IMR-90 (cell line): ENCODE data around the gene GNAT2. TPM values are rescaled to one million over a fixed set of nuclear protein-coding genes. Genes with fewer than 3 reads are reported as not detected.

Experiments
- ATAC-seq: fragments of 200-7000 bp; cut with Tn5 transposase; 2 replicates; pipeline ENCODE4 v1.9.1; 2020; ENCODE audit warnings: low read depth, mild to moderate bottlenecking, moderate library complexity
- BruUV-seq: library from RNA; stranded (reverse); fragments of 400-500 nt; replicated peaks from 2 replicates; lab custom pipeline; 2021; lab: Mats Ljungman, UMichigan
- CTCF ChIA-PET: fragments of 300-600 bp; formaldehyde crosslinking; extraction: SDS; loops from one replicate; lab custom pipeline; 2021; ENCODE audit warnings: antibody characterized with exemption; lab: Yijun Ruan, JAX
- POLR2A ChIA-PET: fragments of 300-600 bp; sonication (Branson Sonifier 250); formaldehyde crosslinking; loops from one replicate; lab custom pipeline; 2022; ENCODE audit warnings: antibody characterized with exemption; ENCODE audit not compliant: unreplicated experiment; lab: Charles Lee
- DNase-seq: peaks from one replicate; pipeline ENCODE4 v3.0.0; 2013
- H2AFZ ChIP-seq: replicated peaks from 2 replicates; pipeline ENCODE3; 2013; ENCODE audit warnings: low read length, mild to moderate bottlenecking; ENCODE audit not compliant: poor library complexity
- H2AK5ac ChIP-seq: 2 replicates; pipeline ENCODE4 v1.6.1; 2013; ENCODE audit warnings: low read depth, low read length, inconsistent platforms
- H2AK9ac ChIP-seq: replicated peaks from 2 replicates; pipeline ENCODE3; 2013; ENCODE audit warnings: mild to moderate bottlenecking, low read depth, low read length, moderate library complexity; ENCODE audit not compliant: poor library complexity
- H2BK120ac ChIP-seq: 2 replicates; pipeline ENCODE4 v1.6.1; 2013; ENCODE audit warnings: low read depth, low read length, inconsistent platforms
- H2BK15ac ChIP-seq: 3 replicates; pipeline ENCODE4 v1.6.1; 2013; ENCODE audit warnings: low read depth, low read length, inconsistent platforms
- H2BK20ac ChIP-seq: 2 replicates; pipeline ENCODE4 v1.6.1; 2013; ENCODE audit warnings: low read depth, mild to moderate bottlenecking, inconsistent platforms, low read length, moderate library complexity
- H2BK5ac ChIP-seq: 2 replicates; pipeline ENCODE4 v1.6.1; 2013; ENCODE audit warnings: mild to moderate bottlenecking, low read depth, low read length, inconsistent platforms; ENCODE audit not compliant: poor library complexity, severe bottlenecking
- H3K14ac ChIP-seq: replicated peaks from 2 replicates; pipeline ENCODE4 v1.6.1; 2013; ENCODE audit warnings: low read depth, low read length, inconsistent platforms
- H3K18ac ChIP-seq: 2 replicates; pipeline ENCODE4 v1.6.1; 2013; ENCODE audit warnings: low read depth, low read length, control low read depth
- H3K23ac ChIP-seq: 2 replicates; pipeline ENCODE4 v1.6.1; 2013; ENCODE audit warnings: low read depth, low read length, inconsistent platforms
- H3K27ac ChIP-seq: 2 replicates; pipeline ENCODE4 v1.5.1; 2013; ENCODE audit warnings: mild to moderate bottlenecking, control low read depth, low read length; ENCODE audit not compliant: insufficient read depth
- H3K27me3 ChIP-seq: 2 replicates; pipeline ENCODE4 v1.6.1; 2013; ENCODE audit warnings: low read length; ENCODE audit not compliant: control insufficient read depth, insufficient read depth
- H3K36me3 ChIP-seq: 2 replicates; pipeline ENCODE4 v1.6.1; 2013; ENCODE audit warnings: low read length, mixed read lengths; ENCODE audit not compliant: control insufficient read depth, insufficient read depth
- H3K4ac ChIP-seq: 2 replicates; pipeline ENCODE4 v1.6.1; 2013; ENCODE audit warnings: low read depth, low read length, inconsistent platforms
- H3K4me1 ChIP-seq: 2 replicates; pipeline ENCODE4 v1.6.1; 2013; ENCODE audit warnings: low read length, mixed read lengths; ENCODE audit not compliant: control insufficient read depth, insufficient read depth
- H3K4me2 ChIP-seq: 2 replicates; pipeline ENCODE4 v1.6.1; 2013; ENCODE audit warnings: low read depth, mild to moderate bottlenecking, control low read depth, low read length, moderate library complexity
- H3K4me3 ChIP-seq: 2 replicates; pipeline ENCODE4 v1.5.1; 2013; ENCODE audit warnings: low read depth, mild to moderate bottlenecking, control low read depth, low read length, moderate library complexity; ENCODE audit not compliant: insufficient read depth
- H3K56ac ChIP-seq: 2 replicates; pipeline ENCODE4 v1.6.1; 2013; ENCODE audit warnings: low read length, inconsistent platforms; ENCODE audit not compliant: insufficient read depth; ENCODE audit errors: extremely low read depth
- H3K79me1 ChIP-seq, 2 experiments: 2 replicates each; pipeline ENCODE4 v1.6.1; 2013; ENCODE audit warnings: low read length in 2 of 2, inconsistent platforms in 1 of 2, low read depth in 1 of 2
- H3K9ac ChIP-seq: 2 replicates; pipeline ENCODE4 v1.6.1; 2013; ENCODE audit warnings: low read depth, low read length, control low read depth
- H3K9me1 ChIP-seq: 2 replicates; pipeline ENCODE4 v1.6.1; 2013; ENCODE audit warnings: low read length, inconsistent platforms; ENCODE audit not compliant: insufficient read depth
- H3K9me3 ChIP-seq: 2 replicates; pipeline ENCODE4 v1.6.1; 2013; ENCODE audit warnings: low read length; ENCODE audit not compliant: control insufficient read depth, insufficient read depth
- H4K20me1 ChIP-seq: 2 replicates; pipeline ENCODE4 v1.6.1; 2013; ENCODE audit warnings: low read length, inconsistent platforms; ENCODE audit not compliant: insufficient read depth
- H4K5ac ChIP-seq: 2 replicates; pipeline ENCODE4 v1.6.1; 2013; ENCODE audit warnings: mild to moderate bottlenecking, low read depth, low read length, control low read depth
- H4K8ac ChIP-seq, 2 experiments: 2 replicates each; pipeline ENCODE4 v1.6.1; 2013; ENCODE audit warnings: low read depth in 2 of 2, low read length in 2 of 2, control low read depth in 1 of 2, inconsistent platforms in 1 of 2
- H4K91ac ChIP-seq: 2 replicates; pipeline ENCODE4 v1.6.1; 2013; ENCODE audit warnings: low read depth, low read length, inconsistent platforms; ENCODE audit not compliant: insufficient read depth
- CEBPB ChIP-seq: IDR thresholded peaks from 2 replicates; pipeline ENCODE4 v1.6.1; 2012; ENCODE audit warnings: low read depth, low read length, improper control_type of control experiment
- CTCF ChIP-seq: conservative IDR thresholded peaks from 2 replicates; pipeline ENCODE4 v1.5.1; 2012; ENCODE audit warnings: mild to moderate bottlenecking, low read depth, low read length, improper control_type of control experiment
- MAFK ChIP-seq: IDR thresholded peaks from 2 replicates; pipeline ENCODE4 v1.6.1; 2012; ENCODE audit warnings: low read depth, low read length, improper control_type of control experiment
- MAZ ChIP-seq: IDR thresholded peaks from 2 replicates; pipeline ENCODE4 v1.6.1; 2012; ENCODE audit warnings: low read depth, mild to moderate bottlenecking, low read length, improper control_type of control experiment, moderate library complexity, borderline replicate concordance
- MXI1 ChIP-seq: IDR thresholded peaks from 2 replicates; pipeline ENCODE4 v1.6.1; 2012; ENCODE audit warnings: low read depth, mild to moderate bottlenecking, low read length, moderate library complexity, borderline replicate concordance
- NFE2L2 ChIP-seq: fragments of 150-350 bp; IDR thresholded peaks from 2 replicates; pipeline ENCODE4 v1.6.1; 2016; ENCODE audit warnings: low read depth, mild to moderate bottlenecking, low read length
- RAD21 ChIP-seq: IDR thresholded peaks from 2 replicates; pipeline ENCODE4 v1.6.1; 2012; ENCODE audit warnings: low read length, improper control_type of control experiment
- RCOR1 ChIP-seq: IDR thresholded peaks from 2 replicates; pipeline ENCODE4 v1.6.1; 2012; ENCODE audit warnings: mild to moderate bottlenecking, low read length, improper control_type of control experiment; ENCODE audit not compliant: insufficient replicate concordance
- RFX5 ChIP-seq: IDR thresholded peaks from 2 replicates; pipeline ENCODE4 v1.8.0; 2012; ENCODE audit warnings: low read depth, mild to moderate bottlenecking, low read length, moderate library complexity
- SMC3 ChIP-seq: fragments of 150-350 bp; IDR thresholded peaks from 2 replicates; pipeline ENCODE4 v1.6.1; 2016; ENCODE audit warnings: low read depth, mild to moderate bottlenecking, antibody characterized with exemption, low read length, moderate library complexity
- USF2 ChIP-seq: fragments of 150-350 bp; IDR thresholded peaks from 2 replicates; pipeline ENCODE4 v1.6.1; 2017; ENCODE audit warnings: mild to moderate bottlenecking, antibody characterized with exemption, low read length, low read depth
- WGBS, 2 experiments: methylation state at CpG; one replicate each; pipeline versions ENCODE4 v1.1.5 to v1.1.7; 2013; ENCODE audit warnings: missing lambda C conversion rate in 2 of 2; ENCODE audit not compliant: insufficient read length in 1 of 2; ENCODE audit errors: extremely low coverage in 2 of 2; 5-methylcytosine and 5-hydroxymethylcytosine counted together
- dilution Hi-C: fragments of 300-500 bp; cut with HindIII; formaldehyde crosslinking; loops from one replicate; pipeline ENCODE4 v1.14.3; 2018; ENCODE audit warnings: low sequenced_read_pairs; ENCODE audit not compliant: unreplicated experiment
- in situ Hi-C: fragments of 300-500 bp; cut with MboI; formaldehyde crosslinking; loops from 3 replicates; pipeline ENCODE4 v1.14.3; 2019; ENCODE audit warnings: low sequenced_read_pairs, inconsistent platforms, mixed read lengths
- intact Hi-C: fragments of 100-400 bp; cut with micrococcal nuclease; formaldehyde crosslinking; loops from 2 replicates; pipeline ENCODE4 v1.10.0; 2022
- polyA plus RNA-seq, 3 experiments: library from polyadenylated mRNA; depleted of rRNA; stranded (reverse); fragments of >200 nt; gene quantifications; 2 replicates each; pipeline ENCODE4 v1.2.3, GENCODE V29; 2012; ENCODE audit warnings: low replicate concordance in 1 of 3
- total RNA-seq: library from RNA; depleted of rRNA; stranded (reverse); fragments of >200 nt; gene quantifications from 2 replicates; pipeline ENCODE4 v1.2.3, GENCODE V29; 2012
- TF ChIP-seq, protein P1 (sequence below): fragments of 150-350 bp; IDR thresholded peaks from 2 replicates; pipeline ENCODE4 v1.6.1; 2016; ENCODE audit warnings: low read depth, mild to moderate bottlenecking, low read length, moderate library complexity, borderline replicate concordance

Gene GNAT2
- total and polyA plus RNA-seq, 2 of the 4 experiments (the other 2 are of a cell fraction) = 0.17 to 0.36 TPM

DNA sequence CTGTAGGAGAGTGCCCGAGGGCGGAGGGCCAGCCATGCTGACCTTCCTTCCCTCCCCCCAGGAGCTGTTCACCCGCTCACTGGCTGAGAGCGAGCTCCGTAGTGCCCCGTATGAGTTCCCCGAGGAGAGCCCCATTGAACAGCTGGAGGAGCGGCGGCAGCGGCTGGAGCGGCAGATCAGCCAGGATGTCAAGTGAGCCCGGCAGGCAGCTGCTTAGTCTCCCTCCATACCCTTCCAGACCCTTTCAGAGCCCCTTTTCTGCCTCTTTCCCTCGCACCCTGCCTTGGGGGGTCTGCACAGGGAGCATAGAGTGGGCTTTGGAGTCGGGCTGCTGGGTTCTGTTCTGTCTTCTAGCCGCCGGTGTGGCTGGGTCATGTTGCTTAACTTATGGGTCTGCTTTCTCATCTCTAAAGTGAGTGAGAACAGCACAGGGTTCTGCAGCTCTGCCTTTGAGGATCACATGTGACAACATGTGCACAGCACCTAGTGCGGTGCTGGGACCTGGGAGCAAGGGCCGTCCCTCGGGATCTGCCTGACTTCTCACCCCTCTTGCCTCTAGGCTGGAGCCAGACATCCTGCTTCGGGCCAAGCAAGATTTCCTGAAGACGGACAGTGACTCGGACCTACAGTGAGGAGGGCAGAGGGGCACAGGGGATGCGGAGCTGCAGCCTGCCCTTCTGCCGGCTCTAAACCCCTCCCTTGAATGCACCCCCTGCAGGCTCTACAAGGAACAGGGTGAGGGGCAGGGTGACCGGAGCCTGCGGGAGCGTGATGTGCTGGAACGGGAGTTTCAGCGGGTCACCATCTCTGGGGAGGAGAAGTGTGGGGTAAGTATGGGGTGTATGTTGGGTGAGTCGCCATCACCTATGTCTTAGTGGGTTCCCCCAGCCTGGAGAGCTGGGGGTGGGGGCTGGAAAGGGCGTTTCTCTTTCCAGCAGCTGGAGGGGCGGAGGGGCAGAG, 6.5 kb upstream of the GNAT2 start:
- Histone ChIP-seq H3K9me3 (no peaks in the 10 kb centered on the region), H4K20me1 (peaks cover 66% of the 10 kb centered on the region), H2AFZ (peak overlapping the region; percentile 58), H2AK9ac (no peak overlapping the region), H3K36me3 (peaks cover 49% of the 10 kb centered on the region), H4K91ac (no peak overlapping the region), H3K18ac (no peak overlapping the region), H3K14ac (no peak overlapping the region), H2BK5ac (no peak overlapping the region), H2BK15ac (no peak overlapping the region), H3K27ac (no peak overlapping the region), H4K5ac (no peak overlapping the region), H3K4me3 (no peak overlapping the region), H2BK20ac (no peak overlapping the region), H3K27me3 (no peaks in the 10 kb centered on the region), H2BK120ac (no peak overlapping the region), H3K4ac (no peak overlapping the region), H3K9me1 (peaks cover 14% of the 10 kb centered on the region; the same call in 1 of the 2 replicates), H2AK5ac (no peak overlapping the region; the same call in 1 of the 2 replicates), H4K8ac (no peak overlapping the region), H3K56ac (no peak overlapping the region), H3K4me2 (no peak overlapping the region), H3K9ac (no peak overlapping the region), H3K4me1 (peaks cover 31% of the 10 kb centered on the region), H3K23ac (no peak overlapping the region), H3K79me1 (peaks cover 16 to 78% of the 10 kb centered on the region in 2 experiments)
- in situ Hi-C loops (no loop called here), intact Hi-C loops (loop anchor here (10.0 kb wide), 1 partner anchor 341 kb away; the partner anchor contains the start of gene PSRC1), dilution Hi-C loops (no loop called here)
- TF ChIP-seq SMC3 (no peak), MAFK (no peak), CTCF (no peak), NFE2L2 (no peak), MAZ (no peak), USF2 (no peak), MXI1 (no peak), RCOR1 (no peak), RFX5 (no peak), CEBPB (no peak), RAD21 (no peak)
- TF ChIP-seq, protein P1, sequence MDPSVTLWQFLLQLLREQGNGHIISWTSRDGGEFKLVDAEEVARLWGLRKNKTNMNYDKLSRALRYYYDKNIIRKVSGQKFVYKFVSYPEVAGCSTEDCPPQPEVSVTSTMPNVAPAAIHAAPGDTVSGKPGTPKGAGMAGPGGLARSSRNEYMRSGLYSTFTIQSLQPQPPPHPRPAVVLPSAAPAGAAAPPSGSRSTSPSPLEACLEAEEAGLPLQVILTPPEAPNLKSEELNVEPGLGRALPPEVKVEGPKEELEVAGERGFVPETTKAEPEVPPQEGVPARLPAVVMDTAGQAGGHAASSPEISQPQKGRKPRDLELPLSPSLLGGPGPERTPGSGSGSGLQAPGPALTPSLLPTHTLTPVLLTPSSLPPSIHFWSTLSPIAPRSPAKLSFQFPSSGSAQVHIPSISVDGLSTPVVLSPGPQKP = no peak
- WGBS, 2 experiments = 68% methylated on average over 19 of the region's 32 CpGs; no CpG with 5 or more reads in 1 of the 2 experiments
- no TSS peak for BruUV-seq
- CTCF ChIA-PET = interaction anchor here (0.5 kb wide), 2 partner anchors 15 to 1923 kb away, joined by 5 to 6 read pairs; no protein-coding TSS in a partner anchor
- POLR2A ChIA-PET = no interaction called here
- DNase-seq = no peak
- no peak for ATAC-seq
